ENCODE results near the gene PLEKHJ1.
A peak's percentile ranks its signal among the peaks of the same experiment; 100 is the strongest.

PLEKHJ1 gene

DNA sequence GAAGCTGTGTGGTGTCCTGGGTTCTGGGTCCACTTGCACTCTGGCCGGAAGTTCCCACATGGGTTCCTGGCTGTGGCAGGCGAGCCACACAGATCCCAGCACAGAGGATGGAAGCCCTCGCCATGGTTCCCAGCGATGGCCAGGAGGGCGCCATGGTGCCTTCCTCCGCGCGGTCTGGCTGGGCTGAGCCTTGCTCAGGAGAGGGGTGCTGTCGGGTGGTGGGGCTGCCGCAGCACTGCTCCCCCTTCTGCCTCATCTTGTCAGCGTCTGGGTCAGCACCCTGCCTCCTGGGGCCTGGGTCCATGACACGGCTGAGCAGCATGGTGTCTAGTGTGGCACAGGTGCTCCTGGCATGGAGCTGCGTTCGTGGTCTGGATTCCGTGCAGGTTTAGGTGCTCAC lies 38.9 kb downstream of the PLEKHJ1 start:
- DNase-seq (ENCODE audit: low spot score) = no peak

DNA sequence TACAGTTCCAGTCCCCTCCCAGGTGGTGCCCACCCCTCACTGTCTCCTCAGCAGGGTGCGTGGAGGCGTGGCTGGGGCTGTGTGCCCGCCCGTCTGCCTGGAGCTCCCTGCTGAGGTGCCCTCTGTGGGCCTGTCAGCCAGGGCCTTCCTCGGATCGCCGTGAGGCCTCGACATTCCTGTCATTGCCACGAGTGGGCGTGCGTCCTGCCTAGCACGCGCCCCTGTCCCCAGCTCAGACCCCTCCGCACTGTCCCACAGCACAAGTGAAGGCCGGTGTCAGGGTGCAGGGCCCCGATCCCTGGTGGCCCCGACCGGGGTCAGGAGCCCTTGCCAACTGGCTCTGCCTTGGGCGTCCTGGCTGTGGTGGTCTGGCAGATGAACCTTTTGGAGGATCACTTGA lies 40.2 kb downstream of the PLEKHJ1 start:
- DNase-seq (ENCODE audit: low spot score) = no peak

DNA sequence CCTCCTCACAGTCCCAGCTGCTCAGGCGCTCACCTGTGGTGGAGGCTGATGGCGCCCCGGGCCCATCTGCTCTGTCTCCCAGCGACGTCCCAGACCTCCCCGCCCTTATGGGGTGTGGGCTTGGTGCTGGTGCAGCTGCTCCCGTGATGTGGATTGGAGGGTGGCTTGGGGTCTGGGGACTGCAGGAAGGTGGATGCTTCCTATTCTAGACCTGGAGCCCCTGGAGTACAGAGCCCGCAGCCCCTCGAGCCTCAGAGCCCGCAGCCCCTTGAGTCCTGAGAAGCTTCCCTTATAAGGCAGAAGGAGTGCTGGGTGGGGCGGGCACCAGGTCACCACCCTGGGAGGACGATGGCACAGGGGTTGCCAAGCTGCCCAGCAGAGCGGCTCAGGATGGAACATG lies 40.8 kb downstream of the PLEKHJ1 start:
- no peak for DNase-seq (ENCODE audit: low spot score)

DNA sequence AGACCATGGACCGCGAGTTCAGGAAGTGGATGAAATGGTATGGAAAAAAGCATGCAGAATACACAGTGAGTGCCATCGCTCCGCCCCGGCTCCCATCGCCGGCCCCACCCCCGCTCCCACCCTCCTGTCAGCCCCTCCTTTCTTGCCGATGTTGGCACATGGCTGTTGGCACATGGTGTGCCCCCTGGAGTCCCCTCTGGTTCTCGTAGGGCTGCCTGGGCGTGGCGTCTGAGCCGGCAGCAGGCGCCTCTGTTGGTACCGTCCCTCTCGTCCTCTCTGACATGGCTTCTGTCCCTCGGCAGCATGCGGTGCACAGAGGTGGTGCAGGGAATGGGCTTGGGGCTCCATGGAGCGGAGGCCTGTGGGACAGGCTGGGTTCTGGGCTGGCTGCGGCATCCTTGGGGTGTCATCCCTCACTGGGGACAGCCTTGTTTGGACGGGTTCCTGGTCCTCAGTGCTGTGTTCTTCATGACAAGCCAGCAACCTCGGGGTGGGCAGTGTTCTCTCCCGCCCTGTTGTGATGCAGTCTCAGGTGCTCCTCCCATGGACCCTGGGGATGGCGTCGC lies 41.5 kb downstream of the PLEKHJ1 start:
- no peak for DNase-seq (ENCODE audit: low spot score)

DNA sequence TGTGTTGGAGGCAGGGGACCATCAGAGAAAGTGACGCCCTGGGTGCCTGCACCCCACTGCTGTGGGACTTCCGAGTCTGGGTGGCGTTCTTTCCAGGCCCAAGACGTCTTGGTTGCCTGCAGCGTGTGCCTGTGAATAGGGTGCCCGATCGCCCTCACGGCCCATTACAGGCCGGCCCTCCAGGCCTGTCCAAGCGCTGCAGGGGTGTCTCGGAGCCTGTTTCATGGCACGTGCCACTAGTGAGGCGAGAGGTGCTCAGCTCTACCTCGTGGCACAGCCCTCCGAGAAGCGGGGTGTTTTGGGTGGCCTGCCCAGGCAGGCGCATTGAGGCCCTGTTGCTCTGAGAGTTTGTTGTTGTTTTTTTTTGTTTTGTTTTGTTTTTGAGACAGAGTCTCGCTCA lies 42.3 kb downstream of the PLEKHJ1 start:
- no peak for DNase-seq (ENCODE audit: low spot score)

DNA sequence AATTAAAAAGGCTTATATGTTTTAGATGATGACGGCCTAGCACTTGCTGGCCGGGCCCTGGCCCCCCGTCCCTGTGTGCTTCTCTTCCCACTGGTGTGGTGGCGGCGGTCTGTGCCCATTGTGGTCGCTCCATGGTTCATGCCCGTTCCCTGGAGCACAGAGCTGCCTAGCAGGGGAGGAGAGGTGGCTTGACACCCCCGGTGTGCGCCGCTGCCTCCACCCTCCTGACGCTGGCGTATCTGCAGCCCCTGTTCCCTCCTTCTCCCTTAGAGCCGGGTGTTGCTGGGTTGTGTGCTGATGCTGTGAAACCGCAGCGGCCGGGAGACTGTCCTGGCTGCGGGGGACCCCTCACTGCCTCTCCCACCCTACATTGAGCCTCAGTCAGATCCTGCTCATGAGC lies 43.3 kb downstream of the PLEKHJ1 start:
- DNase-seq (ENCODE audit: low spot score) = no peak

DNA sequence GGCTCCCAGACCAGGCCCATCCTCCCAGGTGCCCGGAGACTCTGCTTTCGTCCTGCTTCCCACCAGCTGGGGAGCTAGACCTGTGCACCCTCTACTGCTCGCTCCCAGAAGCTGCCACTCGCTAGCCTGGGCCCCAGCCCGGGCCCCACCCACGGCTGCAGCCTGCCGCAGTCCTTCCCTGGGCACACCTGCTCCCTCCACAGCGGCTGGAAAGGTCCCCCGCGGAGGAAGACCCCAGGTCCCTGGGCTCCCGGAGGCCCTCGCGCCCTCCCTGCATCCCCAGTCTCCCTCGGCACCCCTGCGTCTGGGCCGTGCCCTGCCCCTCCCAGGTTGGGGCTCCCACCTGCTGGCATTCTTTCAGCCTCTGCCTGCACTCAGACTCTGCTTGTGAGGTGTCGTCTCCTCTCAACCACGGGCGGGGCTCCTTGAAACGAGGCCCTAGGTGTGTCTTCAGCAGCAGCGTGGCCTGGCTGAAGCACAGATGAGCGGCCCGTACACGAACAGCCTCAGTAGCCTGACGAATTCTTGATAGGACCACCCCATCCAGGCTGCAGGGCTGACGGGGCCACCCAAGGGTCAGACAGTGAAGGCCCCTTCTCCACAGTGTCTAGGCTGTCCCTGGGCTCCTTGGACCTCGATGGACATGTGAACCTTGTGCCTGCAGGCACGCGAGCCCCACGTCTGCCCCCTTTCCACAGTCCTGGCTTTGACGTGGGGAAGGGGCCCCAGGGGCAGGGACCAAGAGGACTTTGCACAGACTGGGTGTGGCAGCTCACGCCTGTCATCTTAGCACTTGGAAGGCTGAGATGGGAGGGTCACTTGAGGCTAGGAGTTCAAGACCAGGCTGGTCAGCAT lies 44.4 kb downstream of the PLEKHJ1 start:
- DNase-seq (ENCODE audit: low spot score) = no peak

DNA sequence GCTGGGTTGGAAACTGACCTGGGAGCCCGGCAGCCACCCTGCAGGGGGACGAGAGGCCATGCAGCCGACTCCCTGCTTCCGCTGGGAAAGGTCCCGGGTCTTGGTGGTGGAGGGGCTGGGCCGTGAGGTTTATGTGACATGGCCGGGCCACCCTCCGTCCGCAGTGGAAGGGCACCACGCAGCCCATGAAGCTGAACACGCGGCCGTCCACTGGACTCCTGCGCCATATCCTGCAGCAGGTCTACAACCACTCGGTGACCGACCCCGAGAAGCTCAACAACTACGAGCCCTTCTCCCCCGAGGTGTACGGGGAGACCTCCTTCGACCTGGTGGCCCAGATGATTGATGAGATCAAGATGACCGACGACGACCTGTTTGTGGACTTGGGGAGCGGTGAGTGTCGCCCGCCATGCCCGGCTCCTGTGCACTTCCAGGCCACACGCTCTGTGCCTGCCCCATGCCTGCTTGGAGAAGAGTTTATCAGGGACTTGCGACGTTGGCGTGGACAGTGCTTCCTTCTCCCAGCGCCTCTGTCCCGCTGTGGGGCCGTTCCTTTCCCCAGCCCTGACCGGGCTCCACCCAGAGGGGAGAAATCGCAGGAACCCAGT lies 45.2 kb downstream of the PLEKHJ1 start:
- no peak for DNase-seq (ENCODE audit: low spot score)

DNA sequence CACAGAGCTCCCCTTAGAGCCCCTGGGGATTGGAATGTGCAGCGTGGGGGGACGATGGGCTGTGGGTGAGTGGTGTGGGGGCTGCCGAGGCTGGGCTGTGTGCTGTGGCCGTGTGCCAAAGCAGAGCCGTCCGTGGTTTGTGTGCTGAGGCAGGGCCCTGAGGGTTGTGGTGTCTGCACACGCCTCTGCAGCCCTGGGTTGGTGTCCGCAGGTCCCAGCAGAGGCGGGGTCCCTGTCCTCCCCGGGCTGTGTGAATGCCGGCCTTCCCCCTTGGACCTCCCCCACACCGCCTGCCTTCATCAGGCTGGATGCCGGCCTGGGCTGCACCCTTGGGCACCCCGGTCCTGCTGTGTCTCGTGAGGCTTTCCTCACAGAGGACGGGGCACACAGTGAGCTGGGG lies 46.2 kb downstream of the PLEKHJ1 start:
- no peak for DNase-seq (ENCODE audit: low spot score)

DNA sequence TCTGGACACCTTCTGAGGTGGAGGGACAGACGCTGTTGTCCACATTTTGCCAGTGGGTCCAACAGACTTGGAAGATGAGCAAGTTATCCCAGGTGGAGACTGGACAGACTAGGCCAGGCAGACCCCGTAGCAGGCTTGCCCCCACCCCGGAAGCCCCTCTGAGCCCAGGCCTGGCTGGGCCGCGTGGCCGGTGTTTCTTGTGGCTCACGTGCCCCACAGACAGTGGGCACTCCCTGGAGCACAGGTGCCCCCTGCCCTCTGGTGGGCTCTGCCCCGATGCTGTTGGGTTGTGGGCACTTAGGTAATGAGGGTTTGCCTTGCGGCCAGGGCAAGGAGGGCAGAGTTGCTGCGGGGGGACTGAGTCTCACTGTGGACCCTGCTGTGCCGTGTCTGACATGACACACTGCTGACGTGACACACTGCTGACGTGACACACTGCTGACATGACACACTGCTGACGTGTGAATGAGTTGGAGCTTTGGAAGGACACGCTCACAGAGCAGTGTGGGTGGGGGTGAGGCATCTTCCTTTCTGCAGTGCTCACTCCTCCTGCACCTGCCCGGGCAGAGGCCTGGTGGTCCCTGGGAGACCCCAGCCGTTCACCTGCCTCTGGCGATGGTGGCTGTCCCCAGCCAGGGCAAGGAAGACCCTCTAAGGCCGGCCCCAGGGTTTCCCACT lies 47.3 kb downstream of the PLEKHJ1 start:
- DNase-seq (ENCODE audit: low spot score) = no peak

DNA sequence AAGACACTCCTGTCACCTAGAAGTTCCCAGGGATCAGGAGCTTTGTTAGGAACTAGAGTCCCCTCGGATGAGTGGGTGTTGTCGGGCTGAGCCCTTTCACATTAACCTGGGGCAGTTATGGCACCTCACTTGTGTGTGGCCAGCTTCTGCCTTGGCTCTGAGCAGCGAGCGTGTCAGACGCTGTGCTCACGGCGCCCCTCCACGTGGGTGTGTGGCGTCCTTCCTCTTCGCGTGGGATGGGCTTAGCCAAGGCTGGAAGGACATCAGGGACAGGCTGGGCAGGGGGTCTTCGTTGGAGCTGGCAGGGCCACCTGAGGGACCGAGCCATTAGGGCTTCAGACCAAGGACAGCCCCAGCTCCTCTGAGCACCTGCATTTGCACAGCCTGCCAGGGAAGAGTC lies 49.0 kb downstream of the PLEKHJ1 start:
- DNase-seq (ENCODE audit: low spot score) = no peak

DNA sequence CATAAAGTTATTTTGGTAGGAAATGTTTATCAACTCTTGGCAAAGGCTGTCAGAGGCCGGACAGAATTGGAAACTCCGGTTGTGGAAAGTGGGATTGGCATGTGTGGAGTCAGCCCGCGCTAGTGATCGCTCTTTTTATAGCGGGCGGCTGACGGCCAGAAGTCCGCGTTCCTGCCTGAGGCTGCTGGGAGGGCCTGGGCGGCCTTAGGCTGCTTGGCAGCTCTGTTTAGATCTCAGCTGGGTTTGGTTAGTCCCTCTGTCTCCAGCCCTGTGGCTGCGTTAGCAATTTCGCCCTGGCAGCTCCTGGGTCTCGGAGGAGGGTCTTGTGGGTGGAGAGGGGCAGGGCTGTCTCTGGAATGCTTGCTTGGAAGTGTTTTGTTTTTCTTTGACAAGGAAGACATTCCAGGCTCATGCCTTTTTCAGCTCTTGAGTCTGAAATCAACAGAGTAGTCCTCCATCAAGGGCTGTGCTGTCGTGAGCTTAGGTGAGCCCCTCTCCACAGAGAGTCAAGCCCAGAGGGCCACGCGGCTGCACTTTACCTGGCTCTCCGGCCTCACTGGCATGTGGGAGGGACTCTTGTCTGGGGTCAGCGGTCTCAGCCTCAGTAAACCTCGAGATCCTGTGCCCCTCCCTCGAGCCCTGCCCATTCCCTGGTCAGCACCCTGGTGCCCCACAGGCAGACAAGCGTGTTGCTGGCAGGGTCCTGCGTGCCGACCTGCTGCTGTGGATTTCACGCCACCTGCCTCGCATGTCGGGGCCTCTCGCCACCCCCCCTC lies 49.9 kb downstream of the PLEKHJ1 start:
- peak; percentile 97 for DNase-seq (ENCODE audit: low spot score)

DNA sequence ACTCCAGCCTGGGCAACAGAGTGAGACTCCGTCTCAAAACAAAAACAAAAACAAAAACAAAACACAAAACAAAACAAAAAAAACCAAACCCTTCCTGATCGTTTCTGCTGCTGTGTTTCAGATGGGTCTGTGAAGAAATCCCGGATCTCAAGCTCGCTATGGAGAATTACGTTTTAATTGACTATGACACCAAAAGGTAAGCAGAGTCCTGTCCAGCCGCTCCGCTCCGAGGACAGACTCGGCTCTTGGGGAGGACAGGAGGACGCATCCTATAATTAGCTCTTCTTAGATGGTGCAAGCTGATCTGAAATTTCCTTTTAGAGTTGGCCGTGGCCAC lies 50.4 kb downstream of the PLEKHJ1 start:
- no peak for DNase-seq (ENCODE audit: low spot score)

DNA sequence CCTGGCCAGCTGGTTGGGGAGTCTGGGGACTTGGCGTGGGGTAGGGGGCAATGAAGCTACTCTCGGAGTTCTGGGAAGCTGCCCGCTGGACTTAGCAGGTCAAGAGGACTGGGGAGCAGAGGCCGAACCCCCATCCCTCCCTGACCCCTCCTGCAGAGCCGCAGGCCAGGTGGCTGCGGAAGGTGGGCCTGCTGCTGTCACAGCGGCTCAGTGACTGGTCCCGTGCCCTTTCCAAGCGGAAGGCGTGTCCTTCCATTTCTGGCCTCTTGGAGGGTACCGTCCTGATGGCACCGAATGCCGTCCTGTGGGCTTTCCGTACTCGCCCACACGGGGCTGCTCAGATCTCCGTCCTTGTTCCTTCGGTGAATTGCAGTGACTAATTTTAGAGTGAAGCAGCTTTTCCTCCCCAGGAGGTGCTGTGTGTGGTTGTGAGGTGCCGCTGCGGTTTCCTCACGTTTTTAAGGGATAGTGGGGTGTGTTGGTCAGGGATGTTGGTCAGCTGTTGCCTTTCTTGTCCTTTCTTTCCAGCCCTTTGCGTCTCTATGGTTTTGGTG lies 51.6 kb downstream of the PLEKHJ1 start:
- no peak for DNase-seq (ENCODE audit: low spot score)
